GM20000 (cell line): ENCODE results near the gene SESTD1.

Source experiments
- DNase-seq: peaks from one replicate; pipeline ENCODE4 v3.0.0; 2012; ENCODE audit warnings: low spot score
- CTCF ChIP-seq: IDR thresholded peaks from 2 replicates; pipeline ENCODE4 v1.5.1; 2012; ENCODE audit warnings: mild to moderate bottlenecking, control low read depth; ENCODE audit errors: extremely low read depth, missing control alignments

Gene SESTD1

DNA sequence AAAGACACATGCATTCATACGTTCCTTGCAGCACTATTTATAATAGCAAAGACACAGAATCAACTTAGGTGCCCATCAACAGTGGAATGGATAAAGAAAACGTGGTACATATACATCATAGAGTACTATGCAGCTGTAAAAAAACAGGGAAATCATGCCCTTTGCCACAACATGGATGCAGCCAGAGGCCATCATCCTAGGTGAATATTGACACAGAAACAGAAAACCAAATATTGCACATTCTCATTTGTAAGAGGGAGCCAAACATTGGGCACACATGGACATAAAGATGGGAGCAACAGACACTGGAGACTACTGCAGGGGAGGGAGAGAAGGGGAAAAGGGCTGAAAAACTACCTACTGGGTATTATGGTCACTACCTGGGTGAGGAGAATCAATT is 73.5 kb downstream of the SESTD1 start:
- no peak for DNase-seq
- TF ChIP-seq CTCF = no peak

DNA sequence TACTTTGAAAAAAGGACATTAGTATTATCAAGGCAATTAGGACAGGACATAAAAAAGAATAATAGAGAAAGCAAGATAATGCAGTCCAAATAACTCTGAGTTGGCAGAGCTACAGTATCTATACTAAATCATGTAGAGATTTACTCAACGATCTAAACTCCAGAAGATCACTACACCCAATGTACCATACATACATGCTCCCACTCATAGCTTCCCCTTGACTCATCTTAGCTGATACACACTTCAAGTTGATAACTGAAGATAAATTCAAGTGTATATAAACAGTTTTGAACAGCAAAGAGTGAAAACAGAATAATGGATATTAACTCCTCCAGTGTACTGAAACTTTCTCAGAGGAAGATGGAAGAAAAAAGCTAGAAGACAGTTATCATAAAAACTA is 78.5 kb downstream of the SESTD1 start:
- TF ChIP-seq CTCF = no peak
- DNase-seq = no peak

DNA sequence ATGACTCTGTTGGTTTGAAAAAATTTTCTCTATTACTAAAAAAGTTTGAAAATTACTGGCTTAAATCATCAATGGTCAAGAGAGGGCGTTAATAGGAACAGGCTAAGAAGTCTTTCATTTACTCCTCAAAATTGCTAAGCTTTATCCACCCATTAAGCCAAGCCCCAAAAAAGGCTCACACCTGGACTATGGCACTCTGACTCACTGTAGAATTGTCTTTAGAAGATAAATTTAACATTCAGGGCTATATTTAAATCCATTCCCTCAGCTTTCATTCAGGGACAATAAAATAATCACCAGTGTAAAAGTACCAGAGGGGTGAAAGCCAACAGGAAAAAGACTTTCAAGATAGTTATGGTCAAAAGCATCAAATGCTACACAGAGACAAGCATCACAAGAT is 80.0 kb downstream of the SESTD1 start:
- DNase-seq = no peak
- no peak for TF ChIP-seq CTCF

DNA sequence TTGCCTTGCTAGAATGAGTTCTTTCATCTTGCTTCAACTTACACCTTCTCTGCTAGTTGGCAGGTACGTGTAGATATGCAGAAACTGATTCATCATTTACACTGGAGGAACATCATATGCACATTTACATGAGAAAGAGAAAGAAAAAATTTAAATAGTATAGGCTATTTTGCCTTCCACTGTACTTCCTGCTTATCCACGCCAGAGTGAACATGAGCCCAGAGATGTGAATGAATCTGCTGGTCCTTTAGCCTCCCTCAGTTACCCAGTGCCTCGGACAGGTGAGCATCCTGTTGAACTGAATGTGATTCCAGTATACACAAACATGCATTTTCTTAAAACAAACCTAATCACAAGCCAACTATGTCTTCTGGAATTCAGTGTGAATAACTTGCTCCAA is 83.6 kb downstream of the SESTD1 start:
- TF ChIP-seq CTCF = no peak
- DNase-seq = peak; percentile 4

DNA sequence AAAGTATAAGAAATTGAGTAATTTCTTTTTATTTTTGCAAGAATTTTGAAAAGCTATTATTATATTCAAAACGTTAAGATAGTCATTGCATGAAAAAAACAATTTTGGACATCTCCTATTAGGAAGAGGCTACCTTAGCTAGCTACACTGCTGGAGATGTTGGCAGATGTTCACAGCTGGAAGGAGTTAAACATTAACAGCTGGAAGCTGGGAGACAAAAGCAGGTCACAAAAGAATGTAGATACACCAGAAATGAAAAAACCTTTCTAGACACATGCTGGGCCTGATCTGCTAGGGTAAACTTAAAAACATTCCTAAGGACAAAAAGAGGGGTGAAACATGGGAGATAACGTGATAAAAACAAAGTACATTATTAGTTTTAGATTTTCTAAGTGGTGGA is 84.4 kb downstream of the SESTD1 start:
- DNase-seq = no peak
- no peak for TF ChIP-seq CTCF

DNA sequence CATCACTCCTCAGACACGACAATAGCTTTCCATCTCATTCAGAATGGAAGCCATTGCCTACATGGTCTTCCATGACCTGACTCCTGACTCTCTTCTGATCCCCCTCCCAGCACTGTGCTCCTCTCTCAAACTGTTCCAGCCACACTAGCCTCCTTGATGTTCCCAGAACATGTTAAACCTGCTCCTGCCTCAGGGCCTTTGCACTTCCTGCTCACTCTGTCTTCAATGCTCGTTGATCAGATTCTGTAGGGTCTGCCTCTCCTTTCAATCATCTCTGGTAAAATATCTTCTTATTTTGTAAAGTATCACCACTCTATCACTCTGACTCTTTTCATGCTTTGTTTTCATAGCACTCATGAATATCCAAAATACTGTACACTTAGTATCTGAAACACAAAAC is 84.9 kb downstream of the SESTD1 start:
- no peak for DNase-seq
- no peak for TF ChIP-seq CTCF

- TF ChIP-seq CTCF = no peak
- no peak for DNase-seq
These were observed 86.9 kb downstream of the SESTD1 start for GRCh38 chr2:179177694-179178093.

DNA sequence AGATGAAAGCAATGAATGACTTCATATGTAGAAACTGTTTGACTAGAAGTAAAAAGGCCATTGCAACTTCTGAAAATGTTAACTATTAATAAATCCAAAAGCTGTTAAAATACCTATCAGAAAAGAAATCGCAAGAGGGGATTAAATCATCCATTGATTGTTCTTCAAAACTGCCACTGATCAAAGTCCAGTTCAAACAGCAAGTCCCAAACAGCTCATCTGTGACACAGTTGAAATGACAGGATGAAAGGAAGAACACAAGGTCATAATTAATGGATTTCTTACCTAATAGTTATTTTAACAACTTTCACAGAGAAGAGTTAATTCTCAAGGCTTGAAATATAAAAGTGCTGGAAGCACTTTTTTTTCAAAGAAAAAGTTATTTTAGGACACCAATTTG is 90.4 kb downstream of the SESTD1 start:
- DNase-seq = no peak
- no peak for TF ChIP-seq CTCF
